Stimulated activated CD4-positive, alpha-beta T cell treated with anti-CD3 and anti-CD28 coated beads, Interleukin-4, amount 100 ng/mL, for 4 hours (primary cell): ENCODE measurements around the gene AKAP12.

Experiments used
- DNase-seq, 2 experiments: peaks; one replicate each; pipeline ENCODE4 v3.0.0-alpha.2; 2020

The AKAP12 gene

DNA sequence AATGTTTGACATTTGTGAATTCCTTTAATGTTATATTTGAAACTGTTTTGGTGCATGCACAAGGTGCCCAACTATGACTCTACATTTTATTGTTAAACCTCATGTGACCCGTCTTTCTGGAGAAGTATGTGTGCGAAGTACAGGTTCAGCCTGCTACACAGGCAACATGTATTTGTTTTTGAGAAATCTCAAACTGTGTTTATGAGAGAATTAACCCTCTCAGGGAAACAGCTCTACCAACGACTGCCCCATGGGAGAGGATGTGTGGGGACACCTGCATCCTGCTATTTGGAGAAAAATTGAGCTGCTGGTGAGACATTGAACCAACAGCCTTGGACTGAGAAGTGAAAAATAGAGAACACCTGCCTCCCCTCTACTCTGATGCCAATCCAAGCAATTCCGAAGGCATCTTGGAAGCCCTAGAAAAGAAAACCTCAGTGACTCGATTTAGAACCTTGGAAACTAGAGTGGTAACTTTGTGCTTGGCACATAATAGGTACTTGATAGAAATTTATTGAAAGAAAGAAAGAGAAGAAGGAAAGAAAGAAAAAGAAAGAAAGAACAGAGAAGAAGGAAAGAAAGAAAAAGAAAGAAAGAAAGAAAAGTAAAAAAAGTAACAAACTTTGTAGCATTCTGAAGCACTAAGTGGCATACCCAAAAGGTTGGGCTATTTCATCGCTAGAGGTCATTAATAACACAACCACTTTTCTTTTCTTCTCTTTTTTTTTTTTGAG lies 2.9 kb upstream of the AKAP12 start:
- DNase-seq = no peak

DNA sequence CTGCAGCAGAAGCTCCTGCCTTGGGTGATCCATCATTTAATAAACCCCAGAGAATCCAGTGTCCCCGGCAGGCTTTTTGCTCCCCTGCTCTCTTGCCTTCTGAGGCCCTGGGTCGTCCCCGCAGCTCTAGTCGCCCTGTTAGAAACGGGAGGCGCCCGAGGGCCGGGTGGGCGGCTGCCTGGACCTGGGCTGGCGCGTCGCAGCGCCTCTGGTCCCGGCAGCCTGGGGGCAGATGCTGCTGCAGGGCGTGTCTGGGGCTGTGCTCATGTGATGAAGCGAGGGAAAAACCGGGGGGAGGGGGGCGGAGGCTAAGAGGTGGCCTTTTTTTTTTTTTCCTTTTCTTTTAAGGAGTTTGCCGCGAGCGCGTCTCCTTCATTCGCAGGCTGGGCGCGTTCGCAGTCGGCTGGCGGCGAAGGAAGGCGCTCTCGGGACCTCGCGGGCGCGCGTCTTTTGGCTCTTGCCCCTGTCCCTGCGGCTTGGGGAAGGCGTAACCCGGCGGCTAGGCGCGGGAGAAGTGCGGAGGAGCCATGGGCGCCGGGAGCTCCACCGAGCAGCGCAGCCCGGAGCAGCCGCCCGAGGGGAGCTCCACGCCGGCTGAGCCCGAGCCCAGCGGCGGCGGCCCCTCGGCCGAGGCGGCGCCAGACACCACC lies 394 bp downstream of the AKAP12 start:
- peak; percentile 6 to 9 for DNase-seq

DNA sequence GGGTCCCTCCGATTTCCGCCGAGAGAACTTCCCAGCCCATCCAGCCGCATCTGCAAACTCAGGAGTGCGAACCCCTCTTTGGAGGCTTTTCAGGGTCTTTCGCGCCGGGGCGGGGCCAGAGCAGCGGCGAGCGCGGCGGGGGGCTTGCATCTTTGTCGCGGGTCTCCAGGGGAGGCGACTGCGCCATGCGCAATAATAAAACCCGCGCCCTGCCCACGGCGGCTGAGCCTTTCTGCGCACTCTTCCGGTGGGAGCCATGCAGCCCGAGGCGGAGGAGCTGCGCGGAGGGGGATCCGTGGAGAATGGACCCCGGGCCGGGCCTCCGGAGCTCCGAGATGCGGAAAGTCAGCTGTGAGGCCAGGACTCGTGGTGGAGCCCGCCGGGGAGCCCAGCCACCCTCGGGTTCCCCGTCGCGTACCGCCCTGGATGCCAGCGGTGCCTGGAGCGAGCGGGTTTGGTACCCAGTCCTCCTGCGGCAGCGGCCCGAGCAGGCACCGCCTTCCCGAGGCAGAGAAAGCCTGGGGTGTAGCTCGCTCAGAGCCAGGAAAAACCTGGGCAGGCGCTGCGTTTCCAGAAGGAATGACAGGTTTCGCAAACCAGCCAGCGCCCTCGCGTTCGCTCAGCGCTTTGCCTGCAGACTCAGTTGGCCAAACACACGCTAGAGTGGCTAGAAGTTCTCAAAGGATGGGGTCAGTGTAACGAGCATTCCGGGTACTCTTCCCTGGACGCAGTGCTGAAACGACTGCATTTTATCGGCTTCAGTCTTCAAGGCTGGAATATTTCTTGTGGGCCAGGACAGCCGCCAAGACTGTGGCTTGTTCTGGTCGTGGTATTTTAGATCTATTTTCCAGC lies 1.2 kb downstream of the AKAP12 start:
- DNase-seq = no peak

DNA sequence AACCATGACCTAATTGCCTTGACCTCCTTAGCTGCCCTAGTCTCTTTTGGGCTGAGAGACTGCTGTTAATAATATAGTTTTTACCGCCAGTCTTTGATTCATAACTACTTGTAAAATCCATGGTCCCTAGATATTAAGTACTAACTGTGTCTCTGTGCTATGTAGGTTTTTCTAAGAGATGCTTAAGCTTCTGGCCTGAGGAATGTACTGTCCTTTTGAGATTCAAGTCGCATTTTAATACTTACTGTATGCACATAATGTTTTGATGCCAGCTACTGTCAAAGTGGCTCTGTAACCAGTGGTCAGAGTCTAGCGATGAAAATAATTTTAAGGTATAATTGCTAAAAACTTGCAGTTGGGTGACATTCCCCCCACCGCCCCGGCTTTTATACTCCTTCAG lies 2.1 kb downstream of the AKAP12 start:
- DNase-seq = no peak

DNA sequence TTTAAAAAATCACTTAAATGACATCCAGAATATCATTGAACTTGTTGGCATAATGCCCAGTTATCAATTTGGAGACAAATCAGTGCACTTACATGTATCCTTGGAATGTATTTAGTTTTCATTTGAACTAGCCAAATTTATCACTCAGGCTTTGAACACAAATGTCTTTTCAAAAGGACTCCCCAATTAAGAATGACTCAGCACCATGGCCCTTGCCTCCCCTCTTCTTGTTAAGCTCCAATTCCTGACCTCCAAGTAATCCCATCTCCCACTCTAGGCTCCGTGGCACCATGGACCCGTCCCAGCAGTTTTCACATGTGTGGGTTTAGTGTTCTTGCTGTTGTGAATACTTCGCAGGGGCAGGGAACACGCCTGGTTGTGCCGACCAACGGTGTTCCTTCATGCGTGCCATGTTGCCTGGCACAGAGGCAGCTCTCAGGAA lies 2.7 kb downstream of the AKAP12 start:
- DNase-seq = no peak

DNA sequence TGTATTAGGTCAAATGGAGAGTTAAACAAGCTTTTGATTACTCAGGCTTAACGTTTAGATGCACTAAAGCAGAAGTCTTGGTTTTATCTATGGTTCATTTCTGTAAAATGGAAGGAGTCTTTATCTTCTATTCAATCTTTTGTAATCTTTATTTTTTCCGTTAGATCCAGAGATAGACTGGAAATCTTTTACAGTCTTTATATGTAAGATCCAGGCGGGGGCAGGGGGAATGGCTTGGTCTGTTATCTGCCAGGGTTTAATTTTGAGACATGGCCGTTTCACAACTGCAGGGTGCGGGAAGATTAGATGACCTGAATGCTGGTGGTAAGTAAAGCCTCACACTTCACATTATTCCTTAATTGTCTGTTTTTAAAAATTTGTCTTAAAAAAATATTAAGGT lies 3.7 kb downstream of the AKAP12 start:
- DNase-seq = no peak

DNA sequence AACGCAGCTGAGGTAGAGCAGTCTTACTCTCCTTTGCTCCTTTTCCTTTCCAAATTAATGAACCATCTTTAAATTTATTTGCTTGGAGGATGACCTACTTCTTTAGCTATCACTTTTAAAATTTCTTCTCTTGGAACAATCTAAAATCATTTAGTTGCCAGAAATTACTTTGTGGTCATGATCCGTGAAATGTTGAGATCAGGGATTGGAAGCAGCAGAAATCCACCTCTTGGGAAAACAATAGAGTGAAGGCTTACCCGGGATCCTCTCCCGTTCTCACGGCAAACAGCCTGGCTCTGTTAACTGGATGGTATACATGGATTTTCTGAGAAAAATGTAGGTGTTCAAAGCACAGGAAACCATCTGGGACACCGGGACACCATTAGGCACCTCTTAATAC lies 7.7 kb downstream of the AKAP12 start:
- no peak for DNase-seq

DNA sequence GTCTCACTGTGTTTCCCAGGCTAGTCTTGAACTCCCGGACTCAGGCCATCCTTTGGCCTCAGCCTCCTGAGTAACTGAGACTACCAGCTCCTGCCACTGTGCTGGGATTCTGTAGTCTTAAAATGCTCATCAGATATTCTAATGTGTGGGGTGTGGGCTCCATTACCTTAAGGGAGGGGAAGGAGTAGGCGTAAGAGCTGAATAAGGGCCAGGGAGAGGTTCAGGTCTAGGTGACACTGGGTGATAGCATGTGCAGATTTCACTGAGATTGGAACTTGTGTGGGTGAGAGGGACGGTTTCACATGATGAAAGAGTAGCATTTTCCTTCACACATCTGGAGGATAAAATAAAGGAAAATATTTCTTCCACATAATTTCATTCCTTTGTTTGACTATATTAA lies 8.5 kb downstream of the AKAP12 start:
- no peak for DNase-seq

DNA sequence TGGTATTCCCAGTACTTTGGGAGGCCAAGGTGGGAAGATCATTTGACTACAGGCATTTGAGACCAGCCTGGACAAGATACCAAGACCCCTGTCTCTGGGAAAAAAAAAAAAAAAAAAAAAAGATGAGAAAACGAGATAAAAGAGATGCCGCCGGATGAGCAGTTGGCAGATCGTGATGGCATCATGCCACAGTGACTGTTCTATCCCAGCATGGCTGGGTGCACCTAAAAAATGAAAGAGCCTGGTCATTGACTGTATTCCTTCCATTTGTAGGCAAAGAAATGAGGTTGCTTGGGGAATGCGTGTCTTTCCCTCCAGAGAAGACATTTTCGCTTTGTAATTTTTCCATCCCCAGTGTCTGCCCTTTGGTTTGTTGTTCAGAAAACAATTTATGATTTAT lies 12.9 kb downstream of the AKAP12 start:
- DNase-seq = no peak

DNA sequence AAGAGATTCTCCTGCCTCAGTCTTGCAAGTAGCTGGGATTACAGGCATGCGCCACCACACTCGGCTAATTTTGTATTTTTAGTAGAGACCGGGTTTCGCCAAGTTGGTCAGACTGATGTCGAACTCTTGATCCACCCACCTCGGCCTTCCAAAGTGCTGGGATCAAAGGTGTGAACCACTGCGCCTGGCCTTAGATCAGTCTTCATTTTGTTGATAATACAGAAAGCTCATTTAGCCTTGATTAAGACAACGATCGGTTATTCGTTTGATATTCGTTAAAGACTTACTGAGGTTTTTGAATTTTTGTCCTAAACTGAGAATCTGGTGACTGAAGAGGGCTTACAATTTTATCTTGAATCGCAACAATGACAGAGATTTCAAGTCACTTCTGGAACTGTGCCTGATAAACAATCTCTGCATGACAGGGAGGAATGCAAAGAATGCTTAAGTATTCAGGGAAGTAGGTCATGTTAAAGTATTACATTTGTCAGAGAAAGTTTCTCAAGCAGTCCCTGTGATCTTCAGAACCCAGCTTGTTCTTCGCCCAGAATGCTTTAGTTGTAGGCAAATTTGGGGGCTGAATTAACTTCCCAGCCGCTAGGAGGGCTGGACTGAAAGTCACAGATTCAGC lies 14.8 kb downstream of the AKAP12 start:
- no peak for DNase-seq

DNA sequence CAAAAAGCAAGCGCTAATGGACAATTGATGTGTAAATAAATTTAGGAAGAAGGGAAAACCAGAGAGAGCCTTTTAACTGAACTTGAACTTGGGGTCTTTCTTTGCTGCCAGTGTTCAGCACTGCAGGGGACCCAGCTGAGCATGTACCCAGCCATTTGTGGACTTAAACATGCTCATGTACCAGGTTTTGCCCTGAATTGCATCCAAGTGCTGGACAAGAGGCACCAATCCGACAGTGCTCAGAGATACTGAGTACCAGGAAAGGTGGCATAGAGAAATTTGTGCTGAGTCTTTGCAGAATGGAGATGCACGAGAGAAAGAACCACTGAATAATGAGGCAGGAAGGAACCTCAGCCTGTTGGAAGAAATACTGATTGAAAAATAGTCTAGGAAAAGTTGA lies 16.0 kb downstream of the AKAP12 start:
- DNase-seq = no peak

DNA sequence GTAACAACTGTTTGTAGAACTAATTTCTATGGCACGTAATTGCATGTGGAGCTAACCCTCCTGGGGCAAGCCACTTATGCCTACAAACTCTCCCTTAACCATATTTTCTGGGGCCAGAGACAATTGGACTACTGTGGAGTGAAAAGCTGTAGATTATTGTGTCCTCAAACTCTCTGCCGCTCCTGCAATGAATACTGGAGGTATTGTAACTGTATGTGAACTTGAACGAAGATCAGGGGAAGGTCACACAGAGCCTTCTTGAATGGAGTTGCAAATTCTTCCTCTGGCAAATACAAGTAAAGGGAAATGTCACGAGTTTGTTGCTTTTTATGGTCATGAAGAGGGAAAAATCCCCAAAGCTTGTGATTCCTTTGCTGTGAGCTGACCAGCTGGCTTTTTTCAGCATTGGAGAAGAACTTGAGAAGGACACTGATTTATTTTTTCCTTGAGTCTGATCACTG lies 18.2 kb downstream of the AKAP12 start:
- no peak for DNase-seq

DNA sequence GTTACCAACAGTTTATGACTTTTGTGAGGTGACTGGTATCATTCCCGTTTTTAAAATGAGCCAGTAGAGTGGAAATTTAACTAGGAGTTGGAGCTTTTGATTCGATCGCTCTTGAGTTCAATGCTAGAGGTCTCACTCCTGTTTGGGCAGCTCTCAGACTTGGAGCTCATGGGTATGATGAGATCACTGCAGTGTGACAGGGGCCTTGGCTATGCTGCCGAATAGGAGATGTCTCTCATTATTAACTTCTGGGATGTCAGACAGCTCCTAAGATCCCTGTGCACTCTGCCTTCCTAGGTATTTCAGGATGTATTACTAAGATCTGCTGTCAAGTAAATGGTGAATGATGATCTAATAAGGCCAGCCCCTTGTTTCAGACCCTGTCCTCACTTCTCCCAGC lies 20.4 kb downstream of the AKAP12 start:
- no peak for DNase-seq

DNA sequence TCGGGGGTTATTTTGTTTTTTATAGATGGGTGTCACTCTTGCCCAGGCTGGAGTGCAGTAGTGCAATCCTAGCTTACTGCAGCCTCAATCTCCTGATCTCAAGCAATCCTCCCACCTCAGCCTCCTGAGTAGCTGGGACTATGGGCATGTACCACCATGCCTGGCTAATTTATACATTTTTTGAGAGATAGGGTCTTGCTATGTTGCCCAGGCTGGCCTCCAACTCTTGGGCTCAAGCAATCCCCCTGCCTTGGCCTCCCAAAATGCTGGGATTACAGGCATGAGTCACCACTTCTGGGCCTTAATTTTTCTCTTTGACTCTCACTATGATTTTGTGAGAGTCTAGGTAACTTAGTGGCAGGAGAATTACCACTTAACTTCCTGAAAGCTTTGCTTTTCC lies 23.3 kb downstream of the AKAP12 start:
- DNase-seq = no peak

DNA sequence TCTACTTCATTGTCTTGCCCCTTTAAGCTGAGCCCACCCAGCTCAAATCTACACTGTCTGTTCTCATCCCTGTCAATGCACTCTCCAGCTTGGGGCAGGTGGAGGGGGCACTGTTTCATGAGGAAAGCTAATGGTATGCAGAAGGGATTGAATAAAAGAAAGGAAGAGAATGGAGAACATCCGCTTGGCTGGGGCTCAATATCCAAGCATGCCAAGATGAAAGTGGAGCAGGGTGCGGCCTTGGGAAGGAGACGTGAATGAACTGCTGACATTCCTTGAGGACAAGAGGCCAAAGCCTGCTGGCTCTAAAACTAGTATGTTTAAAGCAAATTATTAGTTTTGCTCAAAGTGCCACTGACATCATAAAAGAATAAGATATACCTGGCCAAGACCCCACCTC lies 24.2 kb downstream of the AKAP12 start:
- no peak for DNase-seq

DNA sequence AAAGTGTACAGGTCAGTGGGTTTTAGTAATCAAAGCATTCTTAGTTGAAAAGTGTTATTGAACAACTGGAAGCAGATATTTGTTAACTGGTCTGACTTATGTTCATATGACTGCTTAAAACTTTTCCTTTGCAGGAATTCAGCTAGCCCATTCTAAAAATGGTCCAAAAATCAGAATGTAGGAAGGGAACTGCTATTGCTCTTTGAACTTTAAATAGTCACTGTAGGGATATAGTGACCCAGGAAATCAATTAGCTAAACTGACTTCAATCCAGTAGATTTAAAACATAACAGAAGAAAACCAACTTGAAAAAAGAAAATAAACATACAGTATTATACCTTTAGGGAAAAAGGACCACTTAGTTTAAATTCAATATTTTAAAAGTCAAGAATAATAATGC lies 25.5 kb downstream of the AKAP12 start:
- DNase-seq = no peak

DNA sequence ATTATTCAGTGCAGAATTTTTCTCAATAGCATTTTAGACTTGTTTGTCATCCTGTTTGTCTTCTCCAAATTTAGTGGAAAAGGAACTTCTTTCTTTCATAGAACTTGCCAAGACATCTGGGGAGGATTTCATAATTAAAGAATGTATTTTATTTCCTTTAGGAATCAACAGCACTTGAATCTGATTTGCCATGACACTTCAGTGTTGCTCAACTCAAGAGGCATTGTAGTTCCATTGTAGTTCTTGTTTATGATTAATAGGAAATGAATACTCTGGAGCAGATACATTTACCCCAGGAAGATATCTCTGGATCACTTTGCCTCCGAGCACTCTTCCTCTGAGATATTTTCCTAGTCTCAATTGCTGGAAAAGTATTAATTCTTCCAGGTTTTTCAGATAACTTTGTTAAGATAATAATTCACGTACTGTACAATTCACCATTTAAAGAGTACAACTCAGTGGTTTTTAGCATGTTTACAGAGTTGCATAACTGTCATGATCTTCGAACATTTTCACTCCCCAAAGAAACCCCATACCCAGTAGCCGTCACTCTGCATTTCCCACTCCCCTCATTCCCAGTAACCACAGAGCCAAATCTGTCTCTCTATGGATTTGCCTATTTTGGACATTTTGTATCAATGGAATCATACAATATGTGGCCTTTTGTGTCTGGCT lies 29.7 kb downstream of the AKAP12 start:
- DNase-seq = no peak

DNA sequence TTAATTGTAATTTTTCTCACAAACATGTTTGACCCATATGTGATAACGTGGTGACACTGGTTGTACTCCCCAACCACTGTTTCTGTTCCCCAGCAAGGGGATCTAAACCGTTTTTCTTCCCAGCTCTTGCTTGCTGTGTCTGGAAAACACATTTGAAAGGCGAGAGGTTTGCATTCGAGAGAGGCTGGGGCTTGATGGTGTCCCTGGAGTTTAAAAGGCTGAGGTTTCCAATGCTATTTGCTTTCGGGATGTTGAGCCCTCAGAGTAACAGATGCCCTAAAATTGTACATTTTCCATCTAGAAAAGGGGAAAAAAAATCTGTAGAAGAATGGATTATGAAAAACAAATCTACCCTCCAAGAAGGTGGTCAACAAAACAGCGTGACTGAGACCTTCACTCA lies 35.4 kb downstream of the AKAP12 start:
- DNase-seq = no peak

DNA sequence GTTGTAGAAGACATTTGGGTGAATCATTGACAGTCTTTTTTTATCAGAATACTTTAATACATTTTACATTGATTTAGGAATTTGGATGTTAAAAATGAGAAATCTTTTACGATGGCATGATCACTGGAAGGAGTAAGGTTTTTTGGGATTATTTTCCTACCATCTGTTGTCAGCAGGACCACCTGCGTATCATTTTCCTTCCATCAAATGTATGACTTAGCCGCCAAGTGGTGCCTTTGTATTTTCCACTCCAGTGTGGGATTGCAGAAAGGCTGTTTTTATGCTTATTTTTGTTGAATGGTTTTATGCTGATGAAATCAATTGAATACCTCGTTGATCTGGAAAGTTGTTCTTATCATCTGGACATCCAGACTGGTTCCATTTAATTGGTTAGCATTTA lies 35.8 kb downstream of the AKAP12 start:
- no peak for DNase-seq

DNA sequence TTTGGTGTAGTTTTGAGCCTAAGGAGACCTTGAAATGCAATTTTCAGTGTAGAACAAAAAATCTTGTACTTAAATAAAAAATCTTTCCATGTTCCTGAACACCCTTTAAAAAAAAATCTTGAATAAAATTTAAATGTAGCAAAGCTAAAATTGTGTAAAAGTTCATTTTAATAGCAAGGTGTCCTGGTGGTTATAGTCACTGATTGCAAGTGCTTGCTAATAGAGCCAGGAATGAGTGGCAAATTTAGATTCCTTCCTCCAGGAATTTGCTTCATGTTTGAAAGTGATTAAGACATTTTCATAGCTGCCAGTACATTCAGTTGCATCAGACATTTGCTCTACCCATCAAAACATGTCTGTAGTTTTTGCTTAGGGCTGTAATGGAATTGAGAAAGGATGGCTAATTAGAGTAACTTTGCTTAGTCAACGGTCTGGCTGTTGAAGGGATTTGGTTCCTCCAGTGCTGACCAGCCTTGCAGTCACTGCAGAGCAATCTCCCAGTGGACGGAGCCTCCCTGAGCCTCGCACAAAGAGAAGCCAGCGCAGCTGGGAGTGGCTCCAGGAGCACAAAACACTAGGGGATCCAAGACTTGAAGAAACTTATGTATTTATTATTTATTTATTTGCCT lies 36.5 kb downstream of the AKAP12 start:
- no peak for DNase-seq

DNA sequence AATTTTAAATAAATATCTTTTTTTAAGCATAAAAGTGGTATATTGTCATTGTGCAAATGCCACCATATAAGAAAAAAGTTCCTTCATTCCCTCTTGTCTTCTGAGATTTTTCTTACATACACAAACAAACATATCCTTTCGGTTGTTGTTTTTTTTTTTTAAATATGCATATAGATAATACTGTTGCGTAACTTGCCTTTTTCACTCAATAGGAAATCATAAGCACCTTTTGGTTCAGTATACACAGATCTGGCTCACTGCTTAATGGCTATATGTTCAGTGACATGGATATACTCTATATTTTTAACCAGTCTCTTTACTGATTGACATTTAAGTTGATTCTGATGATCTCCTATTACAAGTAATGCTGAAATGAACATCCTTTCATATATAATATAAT lies 40.1 kb downstream of the AKAP12 start:
- DNase-seq = no peak

DNA sequence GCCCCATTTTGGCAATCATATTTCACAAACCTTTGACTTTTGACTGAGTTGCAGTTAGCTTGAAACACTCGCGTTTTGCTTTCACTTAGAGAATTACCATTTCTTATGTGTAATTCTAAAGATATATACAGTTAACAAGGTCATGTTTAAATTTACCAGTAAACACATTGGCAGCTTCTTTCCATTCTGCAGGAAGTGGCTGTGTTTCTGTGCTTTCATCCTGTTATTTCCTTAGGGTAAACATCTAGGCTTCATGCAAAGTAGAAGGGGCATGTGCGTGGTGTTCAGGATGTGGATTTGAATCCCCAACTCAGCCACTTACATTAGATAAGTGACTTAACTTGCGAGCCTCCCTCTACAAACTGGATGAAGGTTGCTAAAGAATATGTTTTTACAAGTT lies 41.1 kb downstream of the AKAP12 start:
- DNase-seq = no peak
